GM18505 (cell line): Measurements from ENCODE around the gene SELENOO.

ENCODE experiments used
- ATAC-seq: cut with Tn5 transposase; IDR thresholded peaks from one replicate; pipeline ENCODE4 v1.9.1; 2021; ENCODE audit not compliant: unreplicated experiment
- POLR2A ChIP-seq: IDR thresholded peaks from 4 replicates; pipeline ENCODE4 v1.6.1; 2011; ENCODE audit warnings: borderline replicate concordance; ENCODE audit not compliant: insufficient read depth, insufficient read length; ENCODE audit errors: extremely low read depth

Gene SELENOO

GRCh38 chr22:50177537-50178470, 23.0 kb upstream of the SELENOO start:
- no peak for TF ChIP-seq POLR2A
- ATAC-seq: no peak

DNA sequence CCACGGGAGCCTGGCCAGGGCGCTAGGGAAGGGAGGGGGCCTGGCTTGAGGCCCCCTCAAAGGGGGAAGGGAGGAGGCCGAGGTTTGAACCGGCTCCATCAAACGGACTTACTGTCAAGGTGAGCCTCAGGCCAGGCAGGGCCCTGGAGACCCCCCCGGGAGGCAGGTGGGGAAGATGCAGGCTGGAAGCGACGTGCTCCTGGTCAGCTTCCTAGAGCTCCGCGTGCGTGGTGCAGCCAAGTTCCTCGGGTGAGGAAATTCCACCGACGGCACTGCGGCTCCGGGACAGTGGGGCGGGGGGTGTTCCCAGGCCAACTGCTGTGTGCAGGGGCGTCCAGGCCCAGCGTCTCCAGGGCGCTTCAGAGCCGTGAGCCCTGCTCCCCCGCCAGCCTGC, 22.3 kb upstream of the SELENOO start:
- ATAC-seq: no peak
- TF ChIP-seq POLR2A: no peak

- no peak for ATAC-seq
- no peak for TF ChIP-seq POLR2A
Observed at GRCh38 chr22:50178871-50179869, 21.6 kb upstream of the SELENOO start.

GRCh38 chr22:50179937-50180726, 20.7 kb upstream of the SELENOO start:
- ATAC-seq: no peak
- TF ChIP-seq POLR2A: no peak

DNA sequence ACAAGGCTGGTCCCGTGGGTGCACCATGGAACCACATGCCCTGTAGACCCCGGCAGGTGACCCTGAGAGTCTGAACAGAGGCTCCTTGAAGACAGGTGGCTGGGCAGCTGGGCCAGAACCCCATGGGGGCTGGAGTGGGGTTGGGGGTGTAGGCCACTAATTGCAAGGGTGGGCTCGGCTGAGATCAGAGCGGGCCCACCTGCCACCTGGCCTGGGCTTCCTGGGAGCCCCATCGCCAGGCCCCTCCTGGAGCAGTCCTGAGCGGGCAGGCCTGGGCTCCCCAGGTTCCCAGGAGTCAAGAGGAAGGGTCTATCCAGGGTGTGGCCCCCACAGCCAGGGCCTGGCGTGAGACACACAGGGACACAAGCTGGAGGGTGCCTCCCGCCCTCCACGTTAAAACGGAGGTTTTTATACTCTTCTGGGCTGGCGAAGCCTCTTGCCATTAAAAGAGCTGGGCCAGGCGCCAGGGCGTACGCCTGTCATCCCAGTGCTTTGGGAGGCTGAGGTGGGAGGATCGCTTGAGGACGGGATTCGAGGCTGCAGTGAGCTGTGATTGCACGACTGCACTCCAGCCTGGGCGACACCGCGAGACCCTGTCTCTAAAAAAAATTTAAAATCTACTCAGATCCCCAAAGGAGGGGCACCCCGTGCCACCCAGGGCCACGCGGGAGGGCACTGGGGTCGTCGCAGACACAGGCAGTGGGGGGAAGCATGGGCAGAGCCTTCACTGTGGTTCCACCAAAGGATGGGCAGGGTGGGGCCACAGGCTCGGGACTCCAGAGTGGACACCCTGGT, 19.9 kb upstream of the SELENOO start:
- TF ChIP-seq POLR2A: no peak

DNA sequence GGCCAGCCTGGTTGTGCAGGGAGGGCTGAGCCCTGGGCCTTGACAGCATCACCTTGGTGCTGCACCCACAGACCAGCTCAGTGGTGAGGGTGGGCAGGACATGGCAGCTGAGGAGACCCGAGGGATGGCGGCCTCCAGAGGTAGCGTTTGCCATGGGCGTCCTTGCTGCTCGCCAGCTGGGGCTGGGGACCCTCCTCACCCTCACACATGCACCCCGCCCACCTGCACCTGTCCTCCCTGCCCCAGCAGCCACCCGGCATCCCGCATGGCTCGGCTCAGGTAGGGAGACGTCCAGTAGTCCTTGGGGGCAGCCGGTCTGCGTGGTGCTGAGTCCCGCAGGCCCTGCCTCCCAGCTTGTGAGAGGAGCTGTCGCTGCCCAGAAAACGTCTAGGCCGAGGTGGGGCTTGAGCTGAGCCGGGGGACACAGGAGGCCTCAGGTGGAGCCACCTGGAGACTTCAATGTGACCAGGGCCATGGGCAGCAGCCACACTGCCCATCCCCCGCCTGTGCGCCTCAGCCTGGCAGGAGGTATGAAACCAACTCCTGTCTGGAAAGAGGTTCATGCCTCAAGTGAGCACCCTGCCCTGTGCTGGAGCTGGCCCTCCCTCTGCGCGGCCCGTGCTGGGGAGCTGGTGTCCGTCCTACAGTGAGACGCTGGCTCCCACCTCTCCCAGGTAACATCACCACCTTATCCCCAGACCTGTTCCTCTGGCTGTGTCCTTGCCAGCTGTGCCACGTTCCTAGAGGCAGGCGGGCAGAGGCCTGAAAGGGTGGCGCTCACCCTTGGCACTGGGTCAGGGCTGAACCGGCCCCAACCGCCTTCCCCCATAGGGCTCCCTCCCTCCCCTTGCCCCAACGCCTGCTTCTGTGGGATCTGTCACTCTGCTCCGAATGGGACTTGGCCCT, 18.4 kb upstream of the SELENOO start:
- no peak for TF ChIP-seq POLR2A
- ATAC-seq: no peak

More for the DNA sequence above, 19.9 kb upstream of the SELENOO start:
- no peak for ATAC-seq

- TF ChIP-seq POLR2A: no peak
- ATAC-seq: no peak
Observed at GRCh38 chr22:50183141-50183971, 17.5 kb upstream of the SELENOO start.

DNA sequence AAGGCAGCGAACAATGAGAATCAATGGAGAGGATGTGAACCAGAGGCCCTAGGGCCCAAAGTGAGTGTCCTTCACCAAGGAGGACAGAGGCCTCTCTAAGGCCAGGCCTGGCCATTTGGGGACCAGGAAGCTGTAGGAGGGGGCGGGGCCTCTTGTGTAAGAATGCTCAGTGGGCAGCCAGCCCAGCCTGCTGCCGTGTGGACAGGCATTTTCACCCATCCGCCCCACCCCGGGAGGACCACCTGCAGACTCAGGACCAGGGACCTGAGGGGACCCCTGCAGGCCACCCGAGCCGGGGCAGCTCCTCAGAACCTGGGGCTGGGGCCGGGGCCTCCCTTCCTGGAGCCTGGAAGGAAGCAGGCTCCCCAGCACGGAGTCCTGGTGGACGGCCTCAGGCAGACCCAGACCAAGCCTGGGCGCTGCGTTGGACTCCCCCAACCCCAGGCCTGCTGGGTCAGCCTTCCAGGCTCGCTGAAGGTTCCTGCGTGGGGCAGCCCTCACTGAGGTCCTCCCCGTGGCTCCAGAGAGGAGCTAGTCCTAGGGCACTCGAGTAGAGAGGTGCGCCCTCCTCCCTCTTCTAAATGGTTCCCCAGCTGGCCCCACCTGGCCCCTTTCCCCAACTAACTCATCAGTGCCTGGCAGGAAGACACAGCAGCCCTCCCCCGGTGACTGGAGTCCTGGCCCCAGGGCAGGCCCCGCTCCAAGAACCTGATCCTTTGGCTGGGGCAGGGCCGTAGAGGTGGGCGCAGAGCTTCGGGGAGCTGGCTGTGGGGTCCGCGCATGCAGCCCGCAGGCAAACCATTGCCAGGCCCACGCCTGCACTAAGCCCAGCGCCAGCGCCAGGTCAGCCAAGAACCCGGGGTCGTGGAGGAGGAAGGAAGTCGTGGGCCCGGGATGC, 16.6 kb upstream of the SELENOO start:
- no peak for TF ChIP-seq POLR2A

DNA sequence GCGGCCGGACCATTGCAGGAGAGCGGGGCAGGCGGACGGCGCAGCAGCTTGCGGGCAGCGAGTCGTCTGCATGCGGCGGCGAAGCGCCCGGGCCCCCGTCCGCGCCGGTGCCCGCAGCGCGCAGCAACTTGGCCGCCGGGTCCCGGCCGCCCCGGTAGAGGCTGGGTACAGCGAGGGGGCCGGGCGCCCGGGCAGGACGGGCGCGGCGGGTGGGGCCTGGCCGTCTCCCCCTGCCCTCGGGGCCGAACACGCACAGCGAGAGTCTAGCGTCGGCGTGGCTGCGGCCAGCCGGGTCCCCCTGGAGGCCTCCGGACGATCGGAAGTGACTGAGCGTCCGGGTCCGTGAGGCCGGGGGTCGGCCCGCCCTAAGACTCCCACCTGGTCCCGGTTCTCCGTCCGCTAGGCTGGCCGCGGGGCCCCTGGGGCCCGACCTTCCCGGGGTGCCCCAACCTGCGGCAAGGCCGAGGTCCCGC, 15.9 kb upstream of the SELENOO start:
- no peak for TF ChIP-seq POLR2A
- ATAC-seq: no peak

More for the DNA sequence above, 16.6 kb upstream of the SELENOO start:
- no peak for ATAC-seq
